NCI-H345 (cell line): ENCODE measurements around the gene UGT1A5.

Experiments
- DNase-seq: peaks from one replicate; lab custom pipeline; 2025; lab: John Stamatoyannopoulos, UW

The UGT1A5 gene

GRCh38 chr2:233789554-233789953 lies 76.8 kb downstream of the UGT1A5 start:
- DNase-seq = no peak

DNA sequence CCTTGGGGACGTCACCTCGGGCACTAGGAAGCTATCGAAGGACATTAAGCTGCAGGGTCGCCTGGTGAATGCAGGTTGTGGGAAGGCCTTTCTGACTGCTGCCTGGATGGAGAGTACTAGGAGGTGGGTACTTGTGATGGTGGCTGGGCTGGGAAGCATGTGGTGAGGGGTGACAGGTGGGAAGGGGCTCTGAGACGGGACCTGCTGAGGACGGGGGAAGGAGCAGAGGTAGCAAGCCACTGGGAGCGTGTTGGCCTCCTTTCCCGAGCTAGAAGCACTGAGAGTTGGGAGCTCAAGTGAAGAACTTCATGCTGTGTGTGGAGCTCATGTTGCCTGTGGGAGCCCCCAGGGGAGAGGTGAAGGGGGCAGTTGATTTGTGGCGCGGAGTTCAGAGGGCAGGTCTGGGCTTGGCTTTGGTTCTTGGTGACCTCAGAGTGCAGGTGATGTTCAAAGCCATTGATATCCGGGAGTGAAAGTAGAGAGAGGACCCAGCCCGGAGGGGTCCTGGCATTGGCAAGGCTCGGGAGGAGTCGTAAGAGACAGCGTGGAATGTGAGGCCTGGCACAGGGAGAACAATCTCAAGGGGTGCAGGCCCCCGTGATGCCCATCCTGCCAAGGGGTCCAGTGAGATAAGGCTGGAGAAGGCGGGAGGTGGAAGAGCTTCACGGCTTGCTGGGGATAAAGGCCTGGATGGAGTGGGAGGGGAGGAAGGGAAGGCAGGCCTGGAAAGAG lies 78.6 kb downstream of the UGT1A5 start:
- no peak for DNase-seq

DNA sequence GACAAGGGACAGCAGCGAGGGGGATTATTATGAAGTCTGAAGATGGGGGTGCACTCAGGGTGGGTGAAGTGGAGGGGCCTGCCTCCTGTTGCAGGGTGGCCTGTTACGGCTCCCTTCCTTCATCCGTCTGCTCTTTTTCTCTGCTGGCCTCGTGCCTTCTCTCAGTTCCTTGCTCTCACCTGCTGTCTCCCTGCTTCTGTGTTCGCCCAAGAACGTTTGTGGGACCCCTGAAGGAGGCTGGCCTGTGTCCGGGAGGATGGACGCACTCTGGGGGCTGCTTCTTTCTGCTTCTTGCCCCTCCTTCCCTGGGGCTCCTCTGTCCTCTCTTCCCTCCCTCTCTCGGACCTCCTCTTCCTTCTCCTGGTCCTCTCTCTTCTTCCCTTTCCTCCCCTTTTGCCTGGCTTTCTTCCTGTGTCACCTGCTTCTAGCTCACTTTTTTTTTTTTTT lies 79.2 kb downstream of the UGT1A5 start:
- DNase-seq = no peak

DNA sequence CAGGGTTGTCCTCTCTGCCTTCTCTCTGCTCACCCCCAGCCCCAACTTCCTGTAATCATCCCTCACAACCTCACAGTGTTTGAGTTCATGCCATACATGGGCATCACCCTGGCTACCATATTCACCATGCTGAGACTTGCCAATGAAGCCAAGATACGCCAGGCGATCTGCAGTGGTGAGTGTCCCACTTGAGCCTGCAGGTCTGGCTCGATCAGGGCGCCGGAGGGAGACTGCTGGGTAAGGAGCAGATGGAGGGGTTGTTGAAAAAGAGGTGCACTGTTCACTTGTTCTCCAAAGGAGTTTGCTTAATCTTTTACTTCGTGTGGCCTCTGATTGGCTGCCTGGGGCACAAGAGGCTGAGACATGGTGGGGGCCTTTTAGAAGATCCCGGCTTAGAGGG lies 80.0 kb downstream of the UGT1A5 start:
- no peak for DNase-seq

DNA sequence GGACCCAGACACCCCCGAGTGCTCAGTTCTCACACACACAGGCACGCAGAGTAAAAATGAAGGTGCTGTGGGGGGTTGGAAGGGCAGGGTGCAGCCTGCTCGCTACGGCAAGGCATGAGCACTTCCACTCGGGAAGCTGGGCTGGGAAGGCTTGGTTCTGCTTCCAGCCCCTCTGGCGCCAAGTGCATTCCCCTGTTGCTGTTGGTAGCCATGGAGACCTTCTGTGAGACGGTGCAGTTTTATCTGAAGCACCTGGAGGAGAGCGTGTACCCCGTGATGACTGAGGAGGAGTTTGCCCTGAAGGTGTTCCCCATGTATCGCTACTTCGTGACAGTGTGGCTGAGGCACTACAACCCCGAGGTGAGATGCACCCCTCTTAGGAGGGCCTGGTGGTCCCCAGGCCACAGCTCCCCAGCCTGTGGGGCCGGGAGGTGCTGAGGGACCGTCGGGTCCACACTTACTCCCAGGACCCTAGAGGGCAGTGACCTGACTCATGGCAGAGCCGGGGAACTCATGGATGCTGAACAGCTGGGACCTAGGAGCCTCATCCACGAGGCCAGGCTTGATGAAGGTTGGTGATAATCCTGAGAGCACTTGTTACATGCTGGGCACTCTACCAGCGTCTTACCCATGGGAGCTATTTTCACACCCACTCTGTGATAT lies 80.9 kb downstream of the UGT1A5 start:
- DNase-seq = no peak

DNA sequence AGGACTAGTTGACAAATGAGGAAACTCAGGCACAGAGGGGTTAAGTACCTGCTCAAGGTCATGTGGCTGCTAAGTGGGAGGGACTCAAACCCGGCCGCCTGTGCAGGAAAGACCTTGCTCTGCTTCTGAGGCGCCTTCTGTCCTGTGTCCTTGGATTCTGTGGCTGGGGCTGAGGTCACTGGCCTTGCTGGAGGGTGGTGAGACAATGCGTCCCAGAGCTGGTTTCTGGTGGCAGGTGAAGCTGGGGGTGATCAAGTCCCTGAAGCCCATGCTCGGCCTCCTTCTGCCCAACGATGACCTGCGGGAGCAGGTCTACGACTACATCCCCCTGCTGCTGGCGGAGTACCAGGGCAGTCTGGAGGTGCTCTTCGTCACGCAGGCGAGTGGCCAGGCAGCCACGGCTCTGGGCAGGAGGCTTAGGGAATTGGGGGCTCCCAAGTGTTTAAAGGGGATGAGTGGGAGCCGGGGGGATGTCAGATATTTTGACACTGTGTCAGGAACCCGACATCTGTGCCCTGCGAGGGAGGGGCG lies 81.5 kb downstream of the UGT1A5 start:
- no peak for DNase-seq

- DNase-seq = no peak
Observed at GRCh38 chr2:233795735-233796171, 83.0 kb downstream of the UGT1A5 start.

DNA sequence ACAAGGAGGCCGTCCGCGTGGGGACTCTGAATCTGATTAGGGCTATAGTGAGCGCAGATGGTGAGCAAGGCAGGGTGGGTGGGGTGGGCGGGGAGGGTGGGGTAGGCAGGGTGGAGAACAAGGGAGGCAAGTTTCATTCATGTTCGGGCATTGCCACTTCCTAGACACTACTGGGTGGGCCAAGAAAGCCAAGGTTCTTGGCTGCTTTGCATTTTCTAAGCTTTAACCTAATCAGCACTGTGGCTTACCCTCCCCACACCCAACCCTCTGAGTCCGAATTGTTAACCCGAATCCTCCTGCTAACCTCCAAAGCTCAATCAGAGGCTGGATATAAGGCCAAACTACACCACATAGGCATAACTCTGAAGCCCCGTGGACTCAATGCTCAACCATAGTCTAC lies 83.5 kb downstream of the UGT1A5 start:
- DNase-seq = no peak

GRCh38 chr2:233798335-233799086 lies 85.8 kb downstream of the UGT1A5 start:
- DNase-seq = no peak

DNA sequence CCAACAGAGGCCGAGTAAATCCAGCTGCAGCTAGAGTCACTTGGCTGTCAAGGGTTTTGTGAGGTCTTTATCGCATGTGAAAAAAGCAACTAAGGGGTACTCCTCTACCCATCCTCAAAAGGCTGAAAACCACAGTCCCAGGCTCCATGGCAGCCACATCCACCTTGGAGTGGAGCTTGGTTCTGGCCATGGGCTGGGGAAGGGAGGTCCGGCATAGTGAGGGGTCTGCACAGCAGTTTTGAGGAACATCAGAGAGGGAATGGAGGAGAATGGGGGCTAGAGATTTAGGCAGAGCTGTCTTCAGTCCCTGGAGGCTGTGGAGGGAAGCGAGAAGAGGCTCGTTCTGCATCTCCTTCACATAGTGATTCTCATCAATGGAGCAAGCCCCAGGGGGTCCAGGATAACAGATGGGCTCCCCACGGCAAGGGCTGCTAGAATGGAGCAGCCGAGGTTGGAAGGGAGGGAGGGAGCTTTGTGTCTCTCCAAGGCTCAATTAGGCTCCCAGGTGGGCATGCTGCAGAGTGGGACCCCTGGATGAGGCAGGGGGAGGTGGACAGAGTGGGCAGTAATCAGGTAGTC lies 86.5 kb downstream of the UGT1A5 start:
- DNase-seq = no peak

- no peak for DNase-seq
Observed at GRCh38 chr2:233799716-233800115, 87.0 kb downstream of the UGT1A5 start.

- DNase-seq = no peak
Observed at GRCh38 chr2:233800208-233800607, 87.5 kb downstream of the UGT1A5 start.

DNA sequence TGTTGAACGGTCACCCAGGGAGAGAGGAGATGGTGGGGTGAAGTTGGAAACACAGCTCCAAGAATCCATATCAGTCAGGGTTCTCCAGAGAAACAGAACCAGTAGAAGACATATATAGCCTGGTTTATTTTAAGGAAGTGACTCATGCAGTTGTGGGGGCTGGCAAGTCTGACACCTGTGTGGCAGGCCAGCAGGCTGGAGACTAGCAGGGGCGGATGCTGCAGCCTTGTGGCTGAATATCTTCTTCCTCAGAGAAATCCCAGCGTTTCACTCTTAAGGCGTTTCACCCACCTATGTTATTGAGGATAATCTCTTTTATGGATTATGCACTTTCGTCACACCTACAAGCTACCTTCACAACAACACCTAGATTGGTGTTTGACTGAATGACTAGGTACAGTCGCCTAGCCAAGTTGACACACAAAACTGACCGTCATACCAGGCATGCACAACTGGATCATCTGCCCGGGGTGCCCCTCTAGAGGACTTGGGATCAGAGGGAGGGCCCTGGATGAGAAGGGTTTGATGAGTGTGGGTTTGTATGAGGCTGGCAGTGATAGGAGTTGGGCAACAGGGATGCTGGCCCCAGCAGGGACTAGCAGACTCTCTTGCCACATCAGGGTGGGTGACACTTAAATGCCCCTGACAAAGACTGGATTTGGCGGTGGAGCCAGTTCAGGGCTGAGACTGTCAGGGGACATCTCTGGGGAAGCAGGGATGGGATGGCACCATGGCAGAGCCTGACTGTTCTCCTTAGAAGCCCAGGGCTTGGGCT lies 88.8 kb downstream of the UGT1A5 start:
- no peak for DNase-seq

DNA sequence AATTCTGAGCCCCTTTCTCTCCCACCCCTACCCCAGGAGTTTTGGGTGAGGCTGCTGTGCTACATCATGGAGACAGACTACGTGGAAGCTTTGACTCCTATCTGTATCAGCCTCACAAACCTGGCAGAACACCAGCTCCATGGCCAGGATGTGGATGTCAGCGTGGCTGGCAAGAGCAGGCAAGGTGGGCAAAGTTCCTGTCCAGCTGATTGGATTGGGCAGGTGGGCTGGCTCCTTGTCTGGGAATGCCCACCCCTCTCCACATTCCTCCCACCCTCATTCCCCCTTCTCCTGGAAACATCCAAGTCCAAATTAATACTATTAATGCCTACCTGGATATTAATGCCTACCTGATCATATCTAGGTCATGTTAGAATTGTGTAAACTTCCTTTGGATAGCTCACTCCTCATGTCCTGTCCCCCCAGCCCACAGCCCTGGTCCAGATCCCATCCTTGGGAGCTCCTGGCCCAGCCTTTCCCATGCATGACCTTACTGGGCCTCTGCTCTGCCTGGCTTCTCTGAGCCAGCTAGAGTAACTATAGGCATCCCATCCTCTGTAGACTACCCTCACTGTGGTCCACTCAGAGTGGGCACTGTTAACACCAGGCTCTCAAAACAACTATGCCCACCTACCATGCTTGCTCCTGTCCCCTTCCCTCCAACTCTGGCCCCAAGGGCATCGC lies 89.6 kb downstream of the UGT1A5 start:
- DNase-seq = no peak

- DNase-seq = no peak
Observed at GRCh38 chr2:233803292-233803911, 90.7 kb downstream of the UGT1A5 start.

DNA sequence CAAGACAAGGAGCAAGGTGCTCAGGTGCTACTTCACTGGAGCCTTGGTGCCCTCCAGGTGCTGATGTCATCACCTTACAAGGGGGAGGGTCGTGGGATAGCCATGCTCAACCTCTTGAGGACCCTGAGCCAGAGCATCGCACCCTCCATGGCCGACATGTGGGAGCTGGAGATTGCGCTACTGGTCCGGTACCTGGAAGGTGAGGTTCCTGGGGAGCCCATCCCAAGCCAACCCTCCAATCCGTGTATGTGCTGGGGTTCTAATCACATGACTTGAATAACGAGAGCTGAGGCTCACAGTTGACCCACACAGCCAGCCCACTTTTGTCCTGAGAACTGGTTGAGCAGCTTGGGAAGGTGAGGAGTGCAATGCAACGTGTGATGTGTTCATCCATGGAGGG lies 91.3 kb downstream of the UGT1A5 start:
- no peak for DNase-seq

- DNase-seq = no peak
Observed at GRCh38 chr2:233807215-233807865, 94.6 kb downstream of the UGT1A5 start.

DNA sequence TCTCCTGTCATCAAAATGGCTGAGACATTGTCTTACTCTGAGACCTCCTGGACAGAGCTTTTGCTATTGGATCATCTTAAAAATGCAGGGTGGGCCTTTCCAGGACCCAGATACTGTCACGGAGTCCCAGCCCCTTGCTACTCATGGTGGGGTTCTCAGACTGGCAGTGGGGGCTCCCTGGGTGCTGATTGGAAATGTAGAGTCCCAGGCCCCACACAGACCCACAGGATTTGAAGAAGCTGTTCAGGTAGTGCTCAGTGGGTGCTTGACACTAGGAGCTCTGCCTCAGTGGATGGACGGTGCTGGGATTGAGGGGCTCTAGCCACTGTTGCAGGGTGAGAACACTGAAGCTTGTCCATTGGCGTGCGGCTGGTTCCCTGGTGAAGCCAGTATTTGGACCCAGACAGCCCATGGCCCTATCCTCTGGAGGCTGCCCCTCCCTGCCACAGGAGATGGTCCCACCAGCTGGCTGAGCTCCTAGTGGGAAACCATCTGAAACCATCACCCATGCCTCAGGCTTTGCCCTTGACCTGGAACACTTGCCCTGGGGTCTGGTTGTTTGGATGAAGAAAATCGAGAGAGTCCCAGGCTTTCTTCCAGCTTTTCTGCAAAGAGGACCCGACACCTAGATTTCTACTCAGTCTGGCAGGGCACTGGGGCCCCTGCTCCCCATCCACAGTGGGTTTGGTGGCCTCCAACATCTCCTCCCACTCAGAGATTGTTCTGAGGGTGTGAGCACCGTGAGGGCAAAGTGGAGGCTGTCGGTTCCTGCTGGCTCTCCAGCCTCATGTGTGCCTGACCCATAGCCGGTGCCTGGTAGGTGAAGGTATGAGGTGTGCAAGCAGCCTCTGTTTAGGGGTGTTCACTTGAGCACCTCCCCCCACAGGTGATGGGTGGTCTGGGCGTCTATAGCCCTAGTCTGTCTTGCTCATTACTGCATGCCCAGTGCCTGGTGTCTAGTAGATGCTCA lies 95.5 kb downstream of the UGT1A5 start:
- DNase-seq = no peak

DNA sequence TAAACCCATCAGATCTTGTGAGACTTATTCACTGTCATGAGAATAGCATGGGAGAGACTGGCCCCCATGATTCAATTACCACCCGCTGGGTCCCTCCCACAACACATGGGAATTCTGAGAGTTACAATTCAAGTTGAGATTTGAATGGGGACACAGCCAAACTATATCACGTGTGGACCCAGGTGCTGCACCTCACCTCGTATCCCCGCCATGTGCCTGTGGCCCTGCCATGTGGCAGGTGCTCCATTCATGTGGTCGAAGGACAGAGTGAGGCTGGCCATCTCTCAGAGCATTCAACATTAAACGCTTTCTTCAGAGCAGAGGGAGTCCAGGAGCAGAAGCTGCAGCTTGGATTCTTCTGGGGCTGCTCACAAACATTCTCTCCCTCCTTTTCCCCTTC lies 97.7 kb downstream of the UGT1A5 start:
- DNase-seq = no peak
